HepG2 (cell line): Measurements from ENCODE around the gene CES3. TPM values are rescaled to one million over a fixed set of nuclear protein-coding genes. Genes with fewer than 3 reads are reported as not detected.

Experiments used
- CBFB ChIP-seq: sonication (generic); formaldehyde crosslinking; IDR thresholded peaks from 2 replicates; pipeline ENCODE4 v1.4.0; 2020; ENCODE audit warnings: missing genetic modification reagents
- EHMT2 ChIP-seq: fragments of 200-600 bp; sonication (generic); IDR thresholded peaks from 2 replicates; pipeline ENCODE4 v1.7.0; 2017; ENCODE audit warnings: antibody characterized with exemption, low read depth, low read length, borderline replicate concordance
- ELF4 ChIP-seq: sonication (generic); formaldehyde crosslinking; IDR thresholded peaks from 2 replicates; pipeline ENCODE4 v1.5.0; 2020; ENCODE audit warnings: missing genetic modification reagents, mild to moderate bottlenecking, moderate library complexity, borderline replicate concordance
- MTF2 ChIP-seq: sonication (generic); formaldehyde crosslinking; IDR thresholded peaks from 2 replicates; pipeline ENCODE4 v1.5.0; 2020; ENCODE audit warnings: missing genetic modification reagents, borderline replicate concordance
- NCOR1 ChIP-seq: fragments of 200-600 bp; sonication (generic); IDR thresholded peaks from 2 replicates; pipeline ENCODE4 v1.7.0; 2017; ENCODE audit warnings: antibody characterized with exemption, low read length, borderline replicate concordance
- ONECUT2 ChIP-seq: sonication (generic); formaldehyde crosslinking; IDR thresholded peaks from 2 replicates; pipeline ENCODE4 v1.4.0; 2020; ENCODE audit warnings: missing genetic modification reagents
- SP4 ChIP-seq: sonication (generic); formaldehyde crosslinking; IDR thresholded peaks from 2 replicates; pipeline ENCODE4 v1.8.1; 2023; ENCODE audit warnings: mild to moderate bottlenecking, missing genetic modification reagents
- SPEN ChIP-seq: sonication (generic); formaldehyde crosslinking; IDR thresholded peaks from 2 replicates; pipeline ENCODE4 v1.5.1; 2020; ENCODE audit warnings: low read depth, mild to moderate bottlenecking, missing genetic modification reagents
- TGIF2 ChIP-seq: IDR thresholded peaks from 2 replicates; pipeline ENCODE4 v1.6.1; 2016; ENCODE audit warnings: control low read depth, missing compliant biosample characterization
- ZFP82 ChIP-seq: sonication (generic); formaldehyde crosslinking; IDR thresholded peaks from 2 replicates; pipeline ENCODE4 v1.5.1; 2020; ENCODE audit warnings: mild to moderate bottlenecking, missing genetic modification reagents, borderline replicate concordance
- ZNF232 ChIP-seq: sonication (generic); formaldehyde crosslinking; IDR thresholded peaks from 2 replicates; pipeline ENCODE4 v1.4.0; 2020; ENCODE audit warnings: missing genetic modification reagents, borderline replicate concordance
- ZNF235 ChIP-seq: sonication (generic); formaldehyde crosslinking; IDR thresholded peaks from 2 replicates; pipeline ENCODE4 v1.8.1; 2023; ENCODE audit warnings: mild to moderate bottlenecking, missing genetic modification reagents, borderline replicate concordance
- ZNF3 ChIP-seq: IDR thresholded peaks from 2 replicates; pipeline ENCODE4 v1.7.0; 2017; ENCODE audit warnings: inconsistent platforms
- ZNF343 ChIP-seq: sonication (generic); formaldehyde crosslinking; IDR thresholded peaks from 2 replicates; pipeline ENCODE4 v1.4.0; 2020; ENCODE audit warnings: mild to moderate bottlenecking, missing genetic modification reagents
- ZNF414 ChIP-seq: sonication (generic); formaldehyde crosslinking; IDR thresholded peaks from 2 replicates; pipeline ENCODE4 v1.5.0; 2020; ENCODE audit warnings: missing genetic modification reagents
- ZNF589 ChIP-seq: sonication (generic); formaldehyde crosslinking; conservative IDR thresholded peaks from 2 replicates; pipeline ENCODE4 v1.8.0; 2022; ENCODE audit warnings: mild to moderate bottlenecking, moderate library complexity, missing genetic modification reagents
- ZNF619 ChIP-seq: sonication (generic); formaldehyde crosslinking; IDR thresholded peaks from 2 replicates; pipeline ENCODE4 v1.4.0; 2020; ENCODE audit warnings: mild to moderate bottlenecking, missing genetic modification reagents
- ZNF883 ChIP-seq: sonication (generic); formaldehyde crosslinking; IDR thresholded peaks from 2 replicates; pipeline ENCODE4 v1.5.1; 2020; ENCODE audit warnings: mild to moderate bottlenecking, missing genetic modification reagents; ENCODE audit errors: not compliant biosample characterization
- polyA plus RNA-seq, 8 experiments: library from polyadenylated mRNA; depleted of rRNA in 3 of 8; stranded (reverse) in 7 of 8; unstranded in 1 of 8; fragments of >200 nt; fragmentation: Illumina TruSeq in 4 of 8; extraction: Trizol in 4 of 8; gene quantifications; 2 replicates each; pipeline versions ENCODE4 v1.2.1 to v1.2.3, GENCODE V29; 2011 to 2016; ENCODE audit warnings: low read depth in 4 of 8, missing spikeins in 1 of 8, mixed read lengths in 1 of 8; ENCODE audit not compliant: insufficient read depth in 1 of 8
- total RNA-seq, 5 experiments: library from RNA; depleted of rRNA; stranded (reverse); fragments of >200 nt; fragmentation: Illumina TruSeq; extraction: Trizol; gene quantifications; 2 replicates each; pipeline ENCODE4 v1.2.3, GENCODE V29; 2016; ENCODE audit warnings: low read depth in 1 of 5
- TF ChIP-seq, protein P1 (sequence below): sonication (generic); formaldehyde crosslinking; IDR thresholded peaks from 2 replicates; pipeline ENCODE4 v1.8.1; 2022; ENCODE audit warnings: low read depth, mild to moderate bottlenecking, missing genetic modification reagents
- TF ChIP-seq, protein P2 (sequence below): sonication (generic); formaldehyde crosslinking; IDR thresholded peaks from 2 replicates; pipeline ENCODE4 v1.9.0; 2021; ENCODE audit warnings: missing genetic modification reagents, mild to moderate bottlenecking, borderline replicate concordance
- TF ChIP-seq, protein P3 (sequence below): sonication (generic); formaldehyde crosslinking; conservative IDR thresholded peaks from 2 replicates; pipeline ENCODE4 v1.4.0; 2020; ENCODE audit warnings: missing genetic modification reagents
- TF ChIP-seq, protein P4 (sequence below): sonication (generic); formaldehyde crosslinking; IDR thresholded peaks from 2 replicates; pipeline ENCODE4 v1.4.0; 2020; ENCODE audit warnings: missing genetic modification reagents

Gene CES3
- total and polyA plus RNA-seq, 2 of the 13 experiments (the other 11 are each of a cell fraction or from before 2014, with no cell fraction given) = 6.6 to 17.4 TPM

DNA sequence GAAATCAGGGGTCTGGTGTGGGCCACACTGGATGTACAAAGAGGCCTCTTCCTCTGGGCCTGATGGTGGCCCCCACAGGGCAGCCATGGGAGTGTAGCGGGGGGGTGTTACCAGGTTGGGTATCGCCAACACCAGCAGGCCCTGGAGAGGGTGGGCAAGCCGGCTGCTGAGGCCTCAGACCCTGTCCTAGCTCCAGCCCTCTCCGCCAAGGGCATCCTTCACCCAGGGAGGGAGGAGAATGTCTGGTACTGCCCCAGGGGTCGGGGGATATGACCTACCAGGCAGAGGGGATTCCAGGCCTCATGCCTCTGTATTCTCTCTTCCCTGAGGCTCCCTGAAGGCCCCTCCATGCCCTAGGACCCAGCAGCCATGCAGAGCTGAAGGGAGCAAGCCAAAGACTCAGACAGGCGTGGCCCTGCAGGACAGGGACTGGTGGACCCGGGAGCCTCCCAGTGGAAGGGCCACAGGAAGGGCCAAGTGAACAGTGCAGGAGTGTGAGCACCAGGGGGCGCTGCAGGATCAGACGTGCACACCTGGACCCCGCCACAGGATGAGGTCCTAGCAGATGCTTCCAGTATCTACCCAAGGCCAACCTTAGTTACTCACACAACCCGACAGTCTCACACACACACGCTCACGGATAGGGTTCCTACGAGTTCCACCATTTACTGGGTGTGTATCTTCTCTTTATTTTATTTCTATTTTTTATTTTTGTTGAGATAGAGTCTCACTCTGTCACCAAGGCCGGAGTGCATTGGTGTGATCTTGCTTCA, 16.5 kb downstream of the CES3 start (continued):
- TF ChIP-seq MTF2 (no peak), CBFB (CRISPR knock-in tag) (no peak), ZNF232 (CRISPR knock-in tag) (no peak), SP4 (0 out of 2 replicates have a peak, but pooled peaks have one; percentile 24), ELF4 (CRISPR knock-in tag) (no peak), ONECUT2 (CRISPR knock-in tag) (no peak), ZNF883 (peak; percentile 75), TGIF2 (CRISPR knock-in tag) (no peak), NCOR1 (no peak), ZNF3 (no peak), ZNF235 (CRISPR knock-in tag) (no peak), ZFP82 (no peak), EHMT2 (no peak), ZNF589 (CRISPR knock-in tag) (no peak), SPEN (CRISPR knock-in tag) (peak; percentile 86), ZNF343 (CRISPR knock-in tag) (peak; percentile 75; the same call in 1 of the 2 replicates), ZNF619 (CRISPR knock-in tag) (0 out of 2 replicates have a peak, but pooled peaks have one; percentile 35), ZNF414 (0 out of 2 replicates have a peak, but pooled peaks have one; percentile 57)
- TF ChIP-seq, protein P1, sequence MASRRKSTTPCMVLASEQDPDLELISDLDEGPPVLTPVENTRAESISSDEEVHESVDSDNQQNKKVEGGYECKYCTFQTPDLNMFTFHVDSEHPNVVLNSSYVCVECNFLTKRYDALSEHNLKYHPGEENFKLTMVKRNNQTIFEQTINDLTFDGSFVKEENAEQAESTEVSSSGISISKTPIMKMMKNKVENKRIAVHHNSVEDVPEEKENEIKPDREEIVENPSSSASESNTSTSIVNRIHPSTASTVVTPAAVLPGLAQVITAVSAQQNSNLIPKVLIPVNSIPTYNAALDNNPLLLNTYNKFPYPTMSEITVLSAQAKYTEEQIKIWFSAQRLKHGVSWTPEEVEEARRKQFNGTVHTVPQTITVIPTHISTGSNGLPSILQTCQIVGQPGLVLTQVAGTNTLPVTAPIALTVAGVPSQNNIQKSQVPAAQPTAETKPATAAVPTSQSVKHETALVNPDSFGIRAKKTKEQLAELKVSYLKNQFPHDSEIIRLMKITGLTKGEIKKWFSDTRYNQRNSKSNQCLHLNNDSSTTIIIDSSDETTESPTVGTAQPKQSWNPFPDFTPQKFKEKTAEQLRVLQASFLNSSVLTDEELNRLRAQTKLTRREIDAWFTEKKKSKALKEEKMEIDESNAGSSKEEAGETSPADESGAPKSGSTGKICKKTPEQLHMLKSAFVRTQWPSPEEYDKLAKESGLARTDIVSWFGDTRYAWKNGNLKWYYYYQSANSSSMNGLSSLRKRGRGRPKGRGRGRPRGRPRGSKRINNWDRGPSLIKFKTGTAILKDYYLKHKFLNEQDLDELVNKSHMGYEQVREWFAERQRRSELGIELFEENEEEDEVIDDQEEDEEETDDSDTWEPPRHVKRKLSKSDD = no peak
- TF ChIP-seq, protein P2, sequence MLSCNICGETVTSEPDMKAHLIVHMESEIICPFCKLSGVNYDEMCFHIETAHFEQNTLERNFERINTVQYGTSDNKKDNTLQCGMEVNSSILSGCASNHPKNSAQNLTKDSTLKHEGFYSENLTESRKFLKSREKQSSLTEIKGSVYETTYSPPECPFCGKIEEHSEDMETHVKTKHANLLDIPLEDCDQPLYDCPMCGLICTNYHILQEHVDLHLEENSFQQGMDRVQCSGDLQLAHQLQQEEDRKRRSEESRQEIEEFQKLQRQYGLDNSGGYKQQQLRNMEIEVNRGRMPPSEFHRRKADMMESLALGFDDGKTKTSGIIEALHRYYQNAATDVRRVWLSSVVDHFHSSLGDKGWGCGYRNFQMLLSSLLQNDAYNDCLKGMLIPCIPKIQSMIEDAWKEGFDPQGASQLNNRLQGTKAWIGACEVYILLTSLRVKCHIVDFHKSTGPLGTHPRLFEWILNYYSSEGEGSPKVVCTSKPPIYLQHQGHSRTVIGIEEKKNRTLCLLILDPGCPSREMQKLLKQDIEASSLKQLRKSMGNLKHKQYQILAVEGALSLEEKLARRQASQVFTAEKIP (CRISPR knock-in tag) = no peak
- TF ChIP-seq, protein P3, sequence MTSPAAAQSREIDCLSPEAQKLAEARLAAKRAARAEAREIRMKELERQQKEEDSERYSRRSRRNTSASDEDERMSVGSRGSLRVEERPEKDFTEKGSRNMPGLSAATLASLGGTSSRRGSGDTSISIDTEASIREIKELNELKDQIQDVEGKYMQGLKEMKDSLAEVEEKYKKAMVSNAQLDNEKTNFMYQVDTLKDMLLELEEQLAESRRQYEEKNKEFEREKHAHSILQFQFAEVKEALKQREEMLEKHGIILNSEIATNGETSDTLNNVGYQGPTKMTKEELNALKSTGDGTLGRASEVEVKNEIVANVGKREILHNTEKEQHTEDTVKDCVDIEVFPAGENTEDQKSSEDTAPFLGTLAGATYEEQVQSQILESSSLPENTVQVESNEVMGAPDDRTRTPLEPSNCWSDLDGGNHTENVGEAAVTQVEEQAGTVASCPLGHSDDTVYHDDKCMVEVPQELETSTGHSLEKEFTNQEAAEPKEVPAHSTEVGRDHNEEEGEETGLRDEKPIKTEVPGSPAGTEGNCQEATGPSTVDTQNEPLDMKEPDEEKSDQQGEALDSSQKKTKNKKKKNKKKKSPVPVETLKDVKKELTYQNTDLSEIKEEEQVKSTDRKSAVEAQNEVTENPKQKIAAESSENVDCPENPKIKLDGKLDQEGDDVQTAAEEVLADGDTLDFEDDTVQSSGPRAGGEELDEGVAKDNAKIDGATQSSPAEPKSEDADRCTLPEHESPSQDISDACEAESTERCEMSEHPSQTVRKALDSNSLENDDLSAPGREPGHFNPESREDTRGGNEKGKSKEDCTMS (CRISPR knock-in tag) = no peak
- TF ChIP-seq, protein P4, sequence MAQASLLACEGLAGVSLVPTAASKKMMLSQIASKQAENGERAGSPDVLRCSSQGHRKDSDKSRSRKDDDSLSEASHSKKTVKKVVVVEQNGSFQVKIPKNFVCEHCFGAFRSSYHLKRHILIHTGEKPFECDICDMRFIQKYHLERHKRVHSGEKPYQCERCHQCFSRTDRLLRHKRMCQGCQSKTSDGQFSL = no peak
